BLaER1 (cell line): ENCODE measurements around the gene SMCHD1.
"Not testable (repeated sequence)": the region's sequence is repeated elsewhere in the genome, so short reads cannot be mapped to it uniquely, and the experiment has no call there.

Experiments
- H3K27ac ChIP-seq: shearing (Covaris generic); formaldehyde crosslinking; 2 replicates; pipeline ENCODE4 v1.8.1; 2022
- H3K27me3 ChIP-seq: shearing (Covaris generic); formaldehyde crosslinking; 2 replicates; pipeline ENCODE4 v1.8.1; 2022
- H3K36me3 ChIP-seq: shearing (Covaris generic); formaldehyde crosslinking; 2 replicates; pipeline ENCODE4 v1.8.1; 2022
- H3K4me1 ChIP-seq: shearing (Covaris generic); formaldehyde crosslinking; 2 replicates; pipeline ENCODE4 v1.8.1; 2022
- H3K4me2 ChIP-seq: shearing (Covaris generic); formaldehyde crosslinking; 2 replicates; pipeline ENCODE4 v1.8.1; 2022
- H3K4me3 ChIP-seq: shearing (Covaris generic); formaldehyde crosslinking; 2 replicates; pipeline ENCODE4 v1.8.1; 2022
- H3K9ac ChIP-seq: shearing (Covaris generic); formaldehyde crosslinking; 2 replicates; pipeline ENCODE4 v1.8.1; 2022
- H3K9me3 ChIP-seq: shearing (Covaris generic); formaldehyde crosslinking; 2 replicates; pipeline ENCODE4 v1.8.1; 2022
- H4K20me1 ChIP-seq: shearing (Covaris generic); formaldehyde crosslinking; 2 replicates; pipeline ENCODE4 v1.8.1; 2022
- Cebpa-rat ChIP-seq: shearing (Covaris generic); IDR thresholded peaks from 2 replicates; pipeline ENCODE4 v1.8.1; 2022

The SMCHD1 gene

DNA sequence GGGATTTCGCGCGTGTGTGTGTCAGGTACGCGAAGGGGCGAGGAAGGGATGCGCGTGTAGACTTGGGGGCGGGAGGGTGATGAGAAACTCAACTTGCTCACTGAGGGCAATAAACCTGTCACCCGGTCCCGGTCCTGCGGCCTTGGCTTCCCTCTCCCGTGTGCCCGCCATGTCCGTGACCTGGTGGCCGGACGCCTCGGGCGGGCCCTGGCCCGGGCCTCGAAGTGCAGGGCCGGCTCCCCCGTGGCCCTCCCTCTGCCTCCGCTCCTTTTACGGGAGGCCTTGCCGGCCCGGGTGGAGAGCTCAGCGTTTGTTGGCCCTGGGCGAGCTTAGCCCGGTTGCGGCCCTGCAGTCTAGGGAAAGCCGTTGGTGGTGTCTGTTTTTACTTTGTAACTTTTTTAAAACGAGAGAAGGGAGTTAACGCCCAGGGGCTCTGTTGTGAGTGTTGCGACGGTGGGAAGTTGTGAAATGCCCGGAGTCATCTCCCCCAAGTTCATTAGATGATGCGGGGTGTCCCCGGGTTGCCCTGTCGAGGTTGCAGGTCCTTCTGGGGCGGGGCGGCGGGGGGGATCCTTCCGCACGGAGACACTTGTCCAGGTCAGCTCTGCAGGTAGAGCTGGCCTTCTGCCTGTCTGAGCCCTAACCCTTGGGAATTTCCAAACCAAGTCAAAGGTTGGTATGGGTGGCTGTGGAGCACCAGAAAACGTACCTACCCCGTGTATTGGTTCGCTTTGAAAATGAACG, 883 bp downstream of the SMCHD1 start:
- Histone ChIP-seq H3K4me3 (peak overlapping the region; percentile 83), H3K4me1 (peaks cover 26% of the 10 kb centered on the region), H4K20me1 (peaks cover 56% of the 10 kb centered on the region), H3K36me3 (peaks cover 21% of the 10 kb centered on the region), H3K9me3 (peaks cover 13% of the 10 kb centered on the region), H3K9ac (peak overlapping the region; percentile 96), H3K4me2 (peak overlapping the region; percentile 88), H3K27me3 (no peaks in the 10 kb centered on the region), H3K27ac (peak overlapping the region; percentile 95)
- no peak for TF ChIP-seq Cebpa-rat

DNA sequence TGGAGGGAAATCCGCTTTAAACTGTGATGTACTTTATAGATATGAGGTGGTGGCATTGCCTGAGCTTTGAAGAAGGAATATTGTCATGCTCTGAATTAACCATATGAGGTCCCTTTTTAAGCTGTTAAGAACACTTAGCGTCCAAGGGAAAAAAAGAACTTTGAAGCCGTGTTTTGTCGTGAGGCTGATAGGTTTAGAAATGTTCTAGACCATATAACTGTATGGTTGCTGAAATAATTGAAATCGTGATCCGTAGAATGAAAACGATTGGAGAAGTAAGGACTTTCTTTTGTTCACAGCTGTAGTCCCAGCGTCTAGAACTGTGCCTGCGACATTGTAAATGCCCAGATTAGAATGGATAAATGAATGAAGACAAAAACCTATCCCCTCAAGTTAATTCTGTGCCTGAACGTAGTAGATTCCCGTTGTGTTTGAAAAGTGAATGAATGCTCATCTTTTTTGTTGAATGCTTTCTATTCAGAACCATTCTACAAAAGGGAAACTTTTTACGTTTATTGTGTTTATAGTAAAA, 1.5 kb downstream of the SMCHD1 start:
- H3K27ac ChIP-seq: peak overlapping the region; percentile 95
- peak overlapping the region; percentile 88 for H3K4me2 ChIP-seq
- peaks cover 21% of the 10 kb centered on the region for H3K36me3 ChIP-seq
- peak overlapping the region; percentile 83 for H3K4me3 ChIP-seq
- H3K27me3 ChIP-seq: no peaks in the 10 kb centered on the region
- peak overlapping the region; percentile 96 for H3K9ac ChIP-seq
- peaks cover 26% of the 10 kb centered on the region for H3K4me1 ChIP-seq
- TF ChIP-seq Cebpa-rat: no peak
- H3K9me3 ChIP-seq: peaks cover 17% of the 10 kb centered on the region
- peaks cover 60% of the 10 kb centered on the region for H4K20me1 ChIP-seq

DNA sequence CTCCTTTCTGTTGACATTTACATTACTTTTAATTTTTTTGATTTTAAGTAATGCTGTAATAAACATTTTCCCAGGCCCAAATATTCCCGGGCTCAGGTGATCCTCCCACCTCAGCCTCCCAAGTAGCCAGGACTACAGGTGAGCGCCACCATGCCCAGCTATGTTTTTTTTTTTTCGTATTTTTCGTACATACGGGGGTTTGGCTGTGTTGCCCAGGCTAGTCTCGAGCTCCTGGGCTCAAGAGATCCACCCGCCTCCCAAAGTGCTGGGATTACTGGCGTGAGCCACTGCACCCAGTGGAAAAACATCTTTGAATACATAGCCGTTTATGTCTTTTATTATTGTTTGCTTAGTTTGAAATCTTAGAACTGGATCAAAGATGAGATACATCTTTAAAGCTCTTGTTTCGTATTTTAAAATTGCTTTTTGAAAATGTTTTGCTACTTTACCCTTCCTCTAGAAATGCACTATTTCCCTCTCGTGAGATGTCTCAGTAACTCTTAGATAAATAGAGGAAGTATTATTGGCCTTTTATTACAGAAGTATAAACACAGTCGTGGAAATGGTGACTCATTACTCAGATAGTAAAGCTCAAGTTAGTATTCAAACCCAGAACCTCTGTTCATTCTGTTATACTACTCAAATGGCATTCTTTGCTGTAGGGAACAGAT, 2.4 kb downstream of the SMCHD1 start:
- peak overlapping the region; percentile 96; the same call in 1 of the 2 replicates for H3K9ac ChIP-seq
- H3K4me2 ChIP-seq: peak overlapping the region; percentile 88
- TF ChIP-seq Cebpa-rat: no peak
- H3K27ac ChIP-seq: peak overlapping the region; percentile 15; the same call in 1 of the 2 replicates
- H4K20me1 ChIP-seq: peaks cover 68% of the 10 kb centered on the region
- H3K4me1 ChIP-seq: peaks cover 29% of the 10 kb centered on the region
- peak overlapping the region; percentile 83 for H3K4me3 ChIP-seq
- peaks cover 21% of the 10 kb centered on the region for H3K9me3 ChIP-seq
- no peaks in the 10 kb centered on the region for H3K27me3 ChIP-seq
- H3K36me3 ChIP-seq: peaks cover 21% of the 10 kb centered on the region

DNA sequence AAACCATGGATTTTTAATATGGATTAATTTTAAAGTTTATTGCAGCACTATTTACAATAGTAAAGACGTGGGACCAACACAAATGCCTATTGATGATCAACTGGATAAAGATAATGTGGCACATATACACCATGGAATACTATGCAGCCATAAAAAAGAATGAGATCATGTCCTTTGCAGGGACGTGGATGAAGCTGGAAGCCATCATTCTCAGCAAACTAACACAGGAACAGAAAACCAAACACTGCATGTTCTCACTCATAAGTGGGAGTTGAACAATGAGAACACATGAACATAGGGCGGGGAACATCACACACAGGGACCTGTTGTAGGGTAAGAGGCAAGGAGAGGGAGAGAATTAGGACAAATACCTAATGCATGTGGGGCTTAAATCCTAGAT, 5.3 kb downstream of the SMCHD1 start:
- H3K27ac ChIP-seq, H3K4me2 ChIP-seq, H3K4me3 ChIP-seq, H3K27me3 ChIP-seq, H3K9ac ChIP-seq: not testable (repeated sequence)
- H3K9me3 ChIP-seq: peaks cover 21% of the 10 kb centered on the region
- peaks cover 20% of the 10 kb centered on the region for H3K4me1 ChIP-seq
- H4K20me1 ChIP-seq: peaks cover 96% of the 10 kb centered on the region
- peaks cover 31% of the 10 kb centered on the region for H3K36me3 ChIP-seq

DNA sequence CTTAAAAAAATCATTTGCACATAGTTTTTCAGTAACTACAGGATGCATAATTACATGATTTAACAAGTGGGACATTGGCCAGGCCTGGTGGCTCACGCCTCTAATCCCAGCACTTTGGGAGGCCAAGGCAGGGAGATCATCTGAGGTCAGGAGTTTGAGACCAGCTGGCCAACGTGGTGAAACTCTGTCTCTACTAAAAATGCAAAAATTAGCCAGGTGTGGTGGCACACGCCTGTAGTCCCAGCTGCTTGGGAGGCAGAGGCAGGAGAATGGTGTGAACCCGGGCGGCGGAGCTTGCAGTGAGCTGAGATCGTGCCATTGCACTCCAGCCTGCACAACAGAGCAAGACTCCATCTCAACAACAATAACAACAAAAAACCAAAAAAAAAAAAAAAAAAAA, 6.8 kb downstream of the SMCHD1 start:
- not testable (repeated sequence) for H3K4me3 ChIP-seq, H3K27me3 ChIP-seq, H3K9ac ChIP-seq, H3K4me2 ChIP-seq, H3K27ac ChIP-seq
- peaks cover 21% of the 10 kb centered on the region for H3K9me3 ChIP-seq
- peaks cover 20% of the 10 kb centered on the region for H3K4me1 ChIP-seq
- peaks cover 43% of the 10 kb centered on the region for H3K36me3 ChIP-seq
- peaks cover 96% of the 10 kb centered on the region for H4K20me1 ChIP-seq

DNA sequence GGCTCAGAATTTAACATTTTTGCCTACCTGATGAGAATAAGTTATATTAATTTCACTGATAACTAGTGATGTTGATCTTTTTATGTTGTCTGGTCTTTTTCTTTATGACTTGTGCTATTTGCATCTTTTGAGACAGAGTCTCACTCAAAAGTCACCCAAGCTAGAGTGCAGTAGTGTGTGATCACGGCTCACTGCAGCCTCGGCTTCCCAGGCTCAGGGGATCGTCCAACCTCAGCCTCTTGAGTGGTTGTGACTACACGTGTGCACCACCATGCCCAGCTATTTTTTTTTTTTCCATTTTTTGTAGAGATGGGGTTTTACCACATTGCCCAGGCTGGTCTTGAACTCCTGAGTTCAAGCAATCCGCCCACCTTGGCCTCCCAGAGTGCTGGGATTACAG, 7.5 kb downstream of the SMCHD1 start:
- peaks cover 13% of the 10 kb centered on the region for H3K4me1 ChIP-seq
- H3K4me3 ChIP-seq: no peak overlapping the region
- H3K36me3 ChIP-seq: peaks cover 50% of the 10 kb centered on the region
- TF ChIP-seq Cebpa-rat: no peak
- H3K9ac ChIP-seq: no peak overlapping the region
- no peaks in the 10 kb centered on the region for H3K27me3 ChIP-seq
- H4K20me1 ChIP-seq: peaks cover 93% of the 10 kb centered on the region
- no peak overlapping the region for H3K27ac ChIP-seq
- 0 out of 2 replicates have a peak overlapping the region, but pooled peaks have one; percentile 1 for H3K4me2 ChIP-seq
- H3K9me3 ChIP-seq: peaks cover 21% of the 10 kb centered on the region

DNA sequence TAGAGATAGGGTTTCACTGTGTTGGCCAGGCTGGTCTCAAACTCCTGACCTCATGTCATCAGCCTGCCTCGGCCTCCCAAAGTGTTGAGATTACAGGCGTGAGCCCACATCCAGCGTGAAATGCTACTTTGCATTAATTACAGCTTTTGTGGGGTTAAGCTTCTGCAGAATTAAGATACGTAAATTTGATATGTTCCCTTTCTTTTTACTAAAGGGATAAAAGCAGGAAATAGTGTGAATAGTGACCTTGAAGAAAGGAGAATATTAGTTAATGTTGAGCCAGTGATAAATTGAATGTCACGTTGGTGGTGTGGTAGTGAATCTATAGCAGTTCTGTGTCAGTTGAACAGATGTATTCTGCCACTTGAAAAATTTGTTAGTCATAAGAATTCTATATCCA, 16.9 kb downstream of the SMCHD1 start:
- H3K4me1 ChIP-seq: no peaks in the 10 kb centered on the region
- H3K9ac ChIP-seq: no peak overlapping the region
- no peaks in the 10 kb centered on the region for H3K27me3 ChIP-seq
- no peak for TF ChIP-seq Cebpa-rat
- no peaks in the 10 kb centered on the region for H3K9me3 ChIP-seq
- H3K4me2 ChIP-seq: no peak overlapping the region
- peaks cover 99% of the 10 kb centered on the region for H3K36me3 ChIP-seq
- H3K4me3 ChIP-seq: no peak overlapping the region
- H4K20me1 ChIP-seq: peaks cover 49% of the 10 kb centered on the region
- no peak overlapping the region for H3K27ac ChIP-seq

DNA sequence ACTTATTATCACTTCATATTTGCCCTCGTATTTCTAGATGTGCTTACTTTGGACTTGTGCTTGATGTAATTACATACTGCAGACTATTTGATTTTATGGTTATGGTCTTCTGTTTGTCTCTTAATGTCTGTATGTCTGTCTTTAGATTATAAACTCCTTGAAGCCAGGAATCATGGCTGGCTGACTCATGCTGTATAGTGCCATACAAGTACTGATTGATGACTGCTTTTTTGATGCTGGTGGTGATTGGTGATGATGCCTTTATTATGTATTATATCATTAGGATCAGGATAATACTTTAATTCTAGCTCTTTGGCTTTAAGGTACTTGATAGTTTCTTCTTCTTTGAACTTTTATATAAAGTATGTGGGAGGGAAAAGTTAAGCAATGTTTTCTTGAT, 17.3 kb downstream of the SMCHD1 start:
- Histone ChIP-seq H3K4me3 (no peak overlapping the region), H3K36me3 (peaks cover 99% of the 10 kb centered on the region), H3K9ac (no peak overlapping the region), H3K4me1 (no peaks in the 10 kb centered on the region), H3K9me3 (no peaks in the 10 kb centered on the region), H3K27ac (no peak overlapping the region), H3K27me3 (no peaks in the 10 kb centered on the region), H4K20me1 (peaks cover 51% of the 10 kb centered on the region), H3K4me2 (no peak overlapping the region)
- TF ChIP-seq Cebpa-rat: no peak

DNA sequence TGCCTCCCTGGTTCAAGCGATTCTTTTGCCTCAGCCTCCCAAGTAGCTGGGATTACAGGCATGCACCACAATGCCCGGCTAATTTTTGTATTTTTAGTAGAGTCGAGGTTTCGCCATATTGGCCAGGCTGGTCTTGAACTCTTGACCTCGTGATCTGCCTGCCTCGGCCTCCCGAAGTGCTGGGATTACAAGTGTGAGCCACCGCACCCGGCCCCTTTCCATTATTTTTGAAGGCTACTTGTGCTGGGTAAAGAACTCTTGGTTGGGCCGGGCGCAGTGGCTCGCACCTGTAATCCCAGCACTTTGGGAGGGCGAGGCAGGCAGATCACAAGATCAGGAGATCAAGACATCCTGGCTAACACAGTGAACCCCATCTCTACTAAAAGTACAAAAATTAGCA, 23.4 kb downstream of the SMCHD1 start:
- H3K27me3 ChIP-seq, H3K9me3 ChIP-seq, H3K4me1 ChIP-seq, H3K27ac ChIP-seq, H3K9ac ChIP-seq, H3K4me3 ChIP-seq, H3K4me2 ChIP-seq: not testable (repeated sequence)
- Histone ChIP-seq H4K20me1 (peaks cover 56% of the 10 kb centered on the region), H3K36me3 (peaks cover 90% of the 10 kb centered on the region)

DNA sequence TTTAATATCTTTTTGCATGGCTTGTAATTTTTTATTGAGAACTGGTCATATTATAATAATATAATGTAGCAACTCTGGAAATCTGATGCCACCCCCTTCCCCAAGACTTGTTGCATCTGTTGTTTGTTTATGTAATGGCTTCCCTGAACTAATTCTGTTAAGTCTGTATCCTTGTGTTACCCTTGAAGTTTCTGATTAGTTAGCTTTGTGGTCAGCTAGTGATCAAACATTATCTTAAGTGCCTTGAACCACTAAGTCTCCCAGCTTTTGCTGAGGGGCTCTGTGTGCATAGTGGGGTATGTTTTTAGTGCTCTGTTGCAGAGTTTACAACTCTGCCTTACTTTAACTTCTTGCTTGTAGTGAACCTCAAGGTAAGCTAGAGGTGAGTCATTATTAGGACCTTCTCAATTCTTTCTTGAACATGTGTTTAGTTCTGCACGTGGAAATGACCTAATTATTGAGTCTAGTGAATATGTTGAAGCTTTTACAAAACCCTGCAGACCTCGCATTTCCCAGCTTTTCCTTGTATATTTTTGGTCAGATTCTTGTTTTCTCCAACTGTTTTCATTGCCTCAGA, 24.8 kb downstream of the SMCHD1 start:
- no peaks in the 10 kb centered on the region for H3K4me1 ChIP-seq
- no peak overlapping the region for H3K27ac ChIP-seq
- H3K4me3 ChIP-seq: no peak overlapping the region
- peaks cover 48% of the 10 kb centered on the region for H4K20me1 ChIP-seq
- no peak for TF ChIP-seq Cebpa-rat
- no peak overlapping the region for H3K4me2 ChIP-seq
- no peak overlapping the region for H3K9ac ChIP-seq
- H3K9me3 ChIP-seq: peaks cover 17% of the 10 kb centered on the region
- H3K36me3 ChIP-seq: peaks cover 85% of the 10 kb centered on the region
- no peaks in the 10 kb centered on the region for H3K27me3 ChIP-seq
